H9 (cell line): ENCODE results near the gene TMEM229A. TPM values are rescaled to one million over a fixed set of nuclear protein-coding genes. Genes with fewer than 3 reads are reported as not detected.

Source experiments
- DNase-seq: peaks from one replicate; pipeline ENCODE4 v3.0.0-alpha.2; 2017
- H2AFZ ChIP-seq: one replicate; pipeline ENCODE4 v1.6.1; 2013; ENCODE audit warnings: mild to moderate bottlenecking, low read length, control low read depth, moderate library complexity
- H2AK5ac ChIP-seq: 2 replicates; pipeline ENCODE4 v1.6.1; 2013; ENCODE audit warnings: low read length, control low read depth, mixed read lengths; ENCODE audit not compliant: insufficient read length
- H2BK120ac ChIP-seq: one replicate; pipeline ENCODE4 v1.6.1; 2013; ENCODE audit warnings: low read depth, mild to moderate bottlenecking, low read length, control low read depth, inconsistent platforms; ENCODE audit not compliant: poor library complexity, severe bottlenecking
- H2BK12ac ChIP-seq: 2 replicates; pipeline ENCODE4 v1.6.1; 2013; ENCODE audit warnings: low read length, control low read depth, mixed read lengths, low read depth; ENCODE audit not compliant: insufficient read length
- H2BK15ac ChIP-seq: 2 replicates; pipeline ENCODE4 v1.6.1; 2013; ENCODE audit warnings: low read depth, low read length, control low read depth
- H2BK20ac ChIP-seq: one replicate; pipeline ENCODE4 v1.6.1; 2013; ENCODE audit warnings: low read depth, mild to moderate bottlenecking, low read length, control low read depth, inconsistent platforms; ENCODE audit not compliant: poor library complexity, severe bottlenecking
- H2BK5ac ChIP-seq: 2 replicates; pipeline ENCODE4 v1.6.1; 2013; ENCODE audit warnings: low read length, control low read depth, mixed read lengths; ENCODE audit not compliant: insufficient read length
- H3K14ac ChIP-seq: 2 replicates; pipeline ENCODE4 v1.6.1; 2013; ENCODE audit warnings: low read length, control low read depth; ENCODE audit not compliant: insufficient read depth
- H3K18ac ChIP-seq: 2 replicates; pipeline ENCODE4 v1.6.1; 2013; ENCODE audit warnings: low read depth, mild to moderate bottlenecking, mixed read lengths, low read length, control low read depth; ENCODE audit not compliant: insufficient read length
- H3K23ac ChIP-seq: 2 replicates; pipeline ENCODE4 v1.6.1; 2013; ENCODE audit warnings: low read length, control low read depth, mixed read lengths, low read depth; ENCODE audit not compliant: insufficient read length
- H3K23me2 ChIP-seq: 2 replicates; pipeline ENCODE4 v1.6.1; 2013; ENCODE audit warnings: low read depth, mild to moderate bottlenecking, mixed read lengths, low read length, control low read depth; ENCODE audit not compliant: insufficient read length, poor library complexity, severe bottlenecking
- H3K27ac ChIP-seq: 2 replicates; pipeline ENCODE4 v1.5.1; 2013; ENCODE audit warnings: low read length, control low read depth, mixed read lengths, low read depth; ENCODE audit not compliant: insufficient read length
- H3K27me3 ChIP-seq: 2 replicates; pipeline ENCODE4 v1.6.1; 2013; ENCODE audit warnings: low read length, control low read depth, inconsistent platforms; ENCODE audit not compliant: insufficient read depth
- H3K4ac ChIP-seq: 2 replicates; pipeline ENCODE4 v1.6.1; 2013; ENCODE audit warnings: low read depth, mild to moderate bottlenecking, control low read depth, inconsistent platforms, low read length, moderate library complexity
- H3K4me1 ChIP-seq: 2 replicates; pipeline ENCODE4 v1.6.1; 2013; ENCODE audit warnings: low read length, control low read depth, inconsistent platforms; ENCODE audit not compliant: insufficient read depth
- H3K4me2 ChIP-seq: 2 replicates; pipeline ENCODE4 v1.6.1; 2013; ENCODE audit warnings: low read length, control low read depth, mixed read lengths; ENCODE audit not compliant: insufficient read length, insufficient read depth
- H3K56ac ChIP-seq: 2 replicates; pipeline ENCODE4 v1.6.1; 2013; ENCODE audit warnings: low read depth, mild to moderate bottlenecking, mixed read lengths, low read length, control low read depth; ENCODE audit not compliant: insufficient read length
- H3K79me1 ChIP-seq: 2 replicates; pipeline ENCODE4 v1.6.1; 2013; ENCODE audit warnings: low read depth, mild to moderate bottlenecking, moderate library complexity, low read length, control low read depth, inconsistent platforms; ENCODE audit not compliant: insufficient read depth, poor library complexity, severe bottlenecking
- H3K79me2 ChIP-seq: 2 replicates; pipeline ENCODE4 v1.6.1; 2013; ENCODE audit warnings: low read length, control low read depth, inconsistent platforms; ENCODE audit not compliant: insufficient read depth
- H3K9ac ChIP-seq: 2 replicates; pipeline ENCODE4 v1.6.1; 2013; ENCODE audit warnings: low read length, control low read depth, mixed read lengths; ENCODE audit not compliant: insufficient read length; ENCODE audit errors: extremely low read depth
- H3K9me3 ChIP-seq: one replicate; pipeline ENCODE4 v1.6.1; 2013; ENCODE audit warnings: low read depth, low read length, inconsistent platforms; ENCODE audit not compliant: control insufficient read depth
- H3T11ph ChIP-seq: one replicate; pipeline ENCODE4 v1.6.1; 2013; ENCODE audit warnings: mild to moderate bottlenecking, low read length, control low read depth, inconsistent platforms
- H4K20me1 ChIP-seq: one replicate; pipeline ENCODE4 v1.6.1; 2013; ENCODE audit not compliant: control insufficient read depth, insufficient read length, insufficient read depth
- H4K5ac ChIP-seq: 2 replicates; pipeline ENCODE4 v1.6.1; 2013; ENCODE audit warnings: low read depth, mild to moderate bottlenecking, mixed read lengths, low read length, control low read depth; ENCODE audit not compliant: insufficient read length
- H4K8ac ChIP-seq: replicated peaks from 2 replicates; pipeline ENCODE4 v1.6.1; 2013; ENCODE audit warnings: low read length, control low read depth, mixed read lengths, low read depth; ENCODE audit not compliant: insufficient read length
- H4K91ac ChIP-seq: 2 replicates; pipeline ENCODE4 v1.6.1; 2013; ENCODE audit warnings: low read depth, mild to moderate bottlenecking, moderate library complexity, mixed read lengths, low read length, control low read depth; ENCODE audit not compliant: insufficient read length
- H3K27ac Mint-ChIP-seq, 3 experiments: 2 replicates in 2 of 3; 3 replicates in 1 of 3; pipeline ENCODE4 v1.8.0; 2020 to 2021; ENCODE audit warnings: mixed read lengths in 3 of 3, mild to moderate bottlenecking in 1 of 3, moderate library complexity in 1 of 3
- H3K27me3 Mint-ChIP-seq: 2 replicates; pipeline ENCODE4 v1.8.0; 2021; ENCODE audit warnings: low read depth, mild to moderate bottlenecking, moderate library complexity, mixed read lengths
- H3K36me3 Mint-ChIP-seq, 3 experiments: 2 replicates in 2 of 3; 3 replicates in 1 of 3; pipeline ENCODE4 v1.8.0; 2020 to 2021; ENCODE audit warnings: low read depth in 3 of 3, mixed read lengths in 3 of 3; ENCODE audit not compliant: insufficient read depth in 1 of 3
- H3K4me1 Mint-ChIP-seq, 2 experiments: 2 replicates each; pipeline ENCODE4 v1.8.0; 2020; ENCODE audit warnings: mixed read lengths in 2 of 2
- H3K4me3 Mint-ChIP-seq, 2 experiments: 2 replicates in 1 of 2; 3 replicates in 1 of 2; pipeline ENCODE4 v1.8.0; 2020 to 2021; ENCODE audit warnings: mild to moderate bottlenecking in 2 of 2, mixed read lengths in 2 of 2, moderate library complexity in 1 of 2
- H3K9me3 Mint-ChIP-seq, 2 experiments: 2 replicates in 1 of 2; 3 replicates in 1 of 2; pipeline ENCODE4 v1.8.0; 2020; ENCODE audit warnings: mild to moderate bottlenecking in 2 of 2, mixed read lengths in 2 of 2, moderate library complexity in 1 of 2
- CTCF ChIP-seq: fragments of 200-600 bp; sonication (generic); conservative IDR thresholded peaks from 3 replicates; pipeline ENCODE4 v1.8.0; 2021; ENCODE audit warnings: antibody characterized with exemption, mild to moderate bottlenecking
- WGBS: extraction: QIAGEN DNeasy Blood & Tissue Kit; methylation state at CpG from one replicate; pipeline ENCODE4 v1.1.7; 2013; ENCODE audit warnings: missing lambda C conversion rate, low lambda C conversion rate, mixed read lengths; ENCODE audit not compliant: insufficient read length; ENCODE audit errors: extremely low coverage; 5-methylcytosine and 5-hydroxymethylcytosine counted together
- total RNA-seq: library from RNA; stranded (reverse); gene quantifications from 2 replicates; pipeline ENCODE4 v1.2.1, GENCODE V29; 2021

Gene TMEM229A
- total RNA-seq, 1 experiment from 2014 or later, result 0.37 TPM

GRCh38 chr7:124031406-124031805 lies 1.5 kb downstream of the TMEM229A start:
- no peak for DNase-seq
- Histone ChIP-seq H3K27ac (no peak overlapping the region), H3K56ac (no peak overlapping the region), H4K20me1 (no peaks in the 10 kb centered on the region), H3K9ac (no peak overlapping the region), H4K5ac (no peak overlapping the region), H2BK12ac (no peak overlapping the region), H3K4me2 (peak overlapping the region; percentile 64), H2BK20ac (no peak overlapping the region), H2BK120ac (no peak overlapping the region), H3K9me3 (no peaks in the 10 kb centered on the region), H3K79me2 (no peaks in the 10 kb centered on the region), H4K91ac (no peak overlapping the region), H4K8ac (no peak overlapping the region), H2AK5ac (no peak overlapping the region), H3K4ac (no peak overlapping the region), H2BK15ac (no peak overlapping the region), H3K14ac (no peak overlapping the region), H3K27me3 (peaks cover 8% of the 10 kb centered on the region), H3T11ph (no peak overlapping the region), H3K23ac (no peak overlapping the region), H3K23me2 (peaks cover 9% of the 10 kb centered on the region), H2BK5ac (no peak overlapping the region), H3K18ac (no peak overlapping the region), H3K4me1 (no peaks in the 10 kb centered on the region), H3K79me1 (no peaks in the 10 kb centered on the region), H2AFZ (no peak overlapping the region)
- Mint-ChIP-seq H3K9me3 (no peaks in the 10 kb centered on the region), H3K4me1 (peaks cover 13 to 25% of the 10 kb centered on the region in 2 experiments), H3K4me3 (peak overlapping the region; percentile 77 to 97; a peak in 4 of 5 replicates), H3K27me3 (peaks cover 40% of the 10 kb centered on the region), H3K36me3 (peaks cover 0 to 1% (median 0%) of the 10 kb centered on the region in 3 experiments; a peak in 2 of 7 replicates), H3K27ac (no peak overlapping the region)
- no CpG with 5 or more reads among the region's 8 CpGs for WGBS
- TF ChIP-seq CTCF, result no peak
